IMR-90 (cell line): ENCODE data around the gene RTEL1. TPM values are rescaled to one million over a fixed set of nuclear protein-coding genes. Genes with fewer than 3 reads are reported as not detected.

Source experiments
- ATAC-seq: fragments of 200-7000 bp; cut with Tn5 transposase; 2 replicates; pipeline ENCODE4 v1.9.1; 2020; ENCODE audit warnings: low read depth, mild to moderate bottlenecking, moderate library complexity
- BruUV-seq: library from RNA; stranded (reverse); fragments of 400-500 nt; replicated peaks from 2 replicates; lab custom pipeline; 2021; lab: Mats Ljungman, UMichigan
- CTCF ChIA-PET: fragments of 300-600 bp; formaldehyde crosslinking; extraction: SDS; loops from one replicate; lab custom pipeline; 2021; ENCODE audit warnings: antibody characterized with exemption; lab: Yijun Ruan, JAX
- POLR2A ChIA-PET: fragments of 300-600 bp; sonication (Branson Sonifier 250); formaldehyde crosslinking; loops from one replicate; lab custom pipeline; 2022; ENCODE audit warnings: antibody characterized with exemption; ENCODE audit not compliant: unreplicated experiment; lab: Charles Lee
- DNase-seq: peaks from one replicate; pipeline ENCODE4 v3.0.0; 2013
- H2AFZ ChIP-seq: replicated peaks from 2 replicates; pipeline ENCODE3; 2013; ENCODE audit warnings: low read length, mild to moderate bottlenecking; ENCODE audit not compliant: poor library complexity
- H2AK5ac ChIP-seq: 2 replicates; pipeline ENCODE4 v1.6.1; 2013; ENCODE audit warnings: low read depth, low read length, inconsistent platforms
- H2AK9ac ChIP-seq: replicated peaks from 2 replicates; pipeline ENCODE3; 2013; ENCODE audit warnings: mild to moderate bottlenecking, low read depth, low read length, moderate library complexity; ENCODE audit not compliant: poor library complexity
- H2BK120ac ChIP-seq: 2 replicates; pipeline ENCODE4 v1.6.1; 2013; ENCODE audit warnings: low read depth, low read length, inconsistent platforms
- H2BK15ac ChIP-seq: 3 replicates; pipeline ENCODE4 v1.6.1; 2013; ENCODE audit warnings: low read depth, low read length, inconsistent platforms
- H2BK20ac ChIP-seq: 2 replicates; pipeline ENCODE4 v1.6.1; 2013; ENCODE audit warnings: low read depth, mild to moderate bottlenecking, inconsistent platforms, low read length, moderate library complexity
- H2BK5ac ChIP-seq: 2 replicates; pipeline ENCODE4 v1.6.1; 2013; ENCODE audit warnings: mild to moderate bottlenecking, low read depth, low read length, inconsistent platforms; ENCODE audit not compliant: poor library complexity, severe bottlenecking
- H3K14ac ChIP-seq: replicated peaks from 2 replicates; pipeline ENCODE4 v1.6.1; 2013; ENCODE audit warnings: low read depth, low read length, inconsistent platforms
- H3K18ac ChIP-seq: 2 replicates; pipeline ENCODE4 v1.6.1; 2013; ENCODE audit warnings: low read depth, low read length, control low read depth
- H3K23ac ChIP-seq: 2 replicates; pipeline ENCODE4 v1.6.1; 2013; ENCODE audit warnings: low read depth, low read length, inconsistent platforms
- H3K27ac ChIP-seq: 2 replicates; pipeline ENCODE4 v1.5.1; 2013; ENCODE audit warnings: mild to moderate bottlenecking, control low read depth, low read length; ENCODE audit not compliant: insufficient read depth
- H3K27me3 ChIP-seq: 2 replicates; pipeline ENCODE4 v1.6.1; 2013; ENCODE audit warnings: low read length; ENCODE audit not compliant: control insufficient read depth, insufficient read depth
- H3K36me3 ChIP-seq: 2 replicates; pipeline ENCODE4 v1.6.1; 2013; ENCODE audit warnings: low read length, mixed read lengths; ENCODE audit not compliant: control insufficient read depth, insufficient read depth
- H3K4ac ChIP-seq: 2 replicates; pipeline ENCODE4 v1.6.1; 2013; ENCODE audit warnings: low read depth, low read length, inconsistent platforms
- H3K4me1 ChIP-seq: 2 replicates; pipeline ENCODE4 v1.6.1; 2013; ENCODE audit warnings: low read length, mixed read lengths; ENCODE audit not compliant: control insufficient read depth, insufficient read depth
- H3K4me2 ChIP-seq: 2 replicates; pipeline ENCODE4 v1.6.1; 2013; ENCODE audit warnings: low read depth, mild to moderate bottlenecking, control low read depth, low read length, moderate library complexity
- H3K4me3 ChIP-seq: 2 replicates; pipeline ENCODE4 v1.5.1; 2013; ENCODE audit warnings: low read depth, mild to moderate bottlenecking, control low read depth, low read length, moderate library complexity; ENCODE audit not compliant: insufficient read depth
- H3K56ac ChIP-seq: 2 replicates; pipeline ENCODE4 v1.6.1; 2013; ENCODE audit warnings: low read length, inconsistent platforms; ENCODE audit not compliant: insufficient read depth; ENCODE audit errors: extremely low read depth
- H3K79me1 ChIP-seq, 2 experiments: 2 replicates each; pipeline ENCODE4 v1.6.1; 2013; ENCODE audit warnings: low read length in 2 of 2, inconsistent platforms in 1 of 2, low read depth in 1 of 2
- H3K9ac ChIP-seq: 2 replicates; pipeline ENCODE4 v1.6.1; 2013; ENCODE audit warnings: low read depth, low read length, control low read depth
- H3K9me1 ChIP-seq: 2 replicates; pipeline ENCODE4 v1.6.1; 2013; ENCODE audit warnings: low read length, inconsistent platforms; ENCODE audit not compliant: insufficient read depth
- H3K9me3 ChIP-seq: 2 replicates; pipeline ENCODE4 v1.6.1; 2013; ENCODE audit warnings: low read length; ENCODE audit not compliant: control insufficient read depth, insufficient read depth
- H4K20me1 ChIP-seq: 2 replicates; pipeline ENCODE4 v1.6.1; 2013; ENCODE audit warnings: low read length, inconsistent platforms; ENCODE audit not compliant: insufficient read depth
- H4K5ac ChIP-seq: 2 replicates; pipeline ENCODE4 v1.6.1; 2013; ENCODE audit warnings: mild to moderate bottlenecking, low read depth, low read length, control low read depth
- H4K8ac ChIP-seq, 2 experiments: 2 replicates each; pipeline ENCODE4 v1.6.1; 2013; ENCODE audit warnings: low read depth in 2 of 2, low read length in 2 of 2, control low read depth in 1 of 2, inconsistent platforms in 1 of 2
- H4K91ac ChIP-seq: 2 replicates; pipeline ENCODE4 v1.6.1; 2013; ENCODE audit warnings: low read depth, low read length, inconsistent platforms; ENCODE audit not compliant: insufficient read depth
- BHLHE40 ChIP-seq: fragments of 150-350 bp; IDR thresholded peaks from 2 replicates; pipeline ENCODE4 v1.6.1; 2016; ENCODE audit warnings: mild to moderate bottlenecking, low read depth, low read length
- CEBPB ChIP-seq: IDR thresholded peaks from 2 replicates; pipeline ENCODE4 v1.6.1; 2012; ENCODE audit warnings: low read depth, low read length, improper control_type of control experiment
- CHD1 ChIP-seq: IDR thresholded peaks from 2 replicates; pipeline ENCODE4 v1.6.1; 2012; ENCODE audit warnings: low read depth, low read length, improper control_type of control experiment
- CTCF ChIP-seq: conservative IDR thresholded peaks from 2 replicates; pipeline ENCODE4 v1.5.1; 2012; ENCODE audit warnings: mild to moderate bottlenecking, low read depth, low read length, improper control_type of control experiment
- ELK1 ChIP-seq: fragments of 150-350 bp; IDR thresholded peaks from 2 replicates; pipeline ENCODE4 v1.6.1; 2016; ENCODE audit warnings: low read depth, mild to moderate bottlenecking, low read length, moderate library complexity, borderline replicate concordance
- FOS ChIP-seq: fragments of 150-350 bp; IDR thresholded peaks from 2 replicates; pipeline ENCODE4 v1.6.1; 2016; ENCODE audit warnings: low read depth, low read length
- MAFK ChIP-seq: IDR thresholded peaks from 2 replicates; pipeline ENCODE4 v1.6.1; 2012; ENCODE audit warnings: low read depth, low read length, improper control_type of control experiment
- MAZ ChIP-seq: IDR thresholded peaks from 2 replicates; pipeline ENCODE4 v1.6.1; 2012; ENCODE audit warnings: low read depth, mild to moderate bottlenecking, low read length, improper control_type of control experiment, moderate library complexity, borderline replicate concordance
- MXI1 ChIP-seq: IDR thresholded peaks from 2 replicates; pipeline ENCODE4 v1.6.1; 2012; ENCODE audit warnings: low read depth, mild to moderate bottlenecking, low read length, moderate library complexity, borderline replicate concordance
- NFE2L2 ChIP-seq: fragments of 150-350 bp; IDR thresholded peaks from 2 replicates; pipeline ENCODE4 v1.6.1; 2016; ENCODE audit warnings: low read depth, mild to moderate bottlenecking, low read length
- POLR2A ChIP-seq: IDR thresholded peaks from 2 replicates; pipeline ENCODE4 v1.6.1; 2012; ENCODE audit warnings: mild to moderate bottlenecking, low read depth, low read length
- RAD21 ChIP-seq: IDR thresholded peaks from 2 replicates; pipeline ENCODE4 v1.6.1; 2012; ENCODE audit warnings: low read length, improper control_type of control experiment
- RCOR1 ChIP-seq: IDR thresholded peaks from 2 replicates; pipeline ENCODE4 v1.6.1; 2012; ENCODE audit warnings: mild to moderate bottlenecking, low read length, improper control_type of control experiment; ENCODE audit not compliant: insufficient replicate concordance
- RFX5 ChIP-seq: IDR thresholded peaks from 2 replicates; pipeline ENCODE4 v1.8.0; 2012; ENCODE audit warnings: low read depth, mild to moderate bottlenecking, low read length, moderate library complexity
- USF2 ChIP-seq: fragments of 150-350 bp; IDR thresholded peaks from 2 replicates; pipeline ENCODE4 v1.6.1; 2017; ENCODE audit warnings: mild to moderate bottlenecking, antibody characterized with exemption, low read length, low read depth
- WGBS, 2 experiments: methylation state at CpG; one replicate each; pipeline versions ENCODE4 v1.1.5 to v1.1.7; 2013; ENCODE audit warnings: missing lambda C conversion rate in 2 of 2; ENCODE audit not compliant: insufficient read length in 1 of 2; ENCODE audit errors: extremely low coverage in 2 of 2; 5-methylcytosine and 5-hydroxymethylcytosine counted together
- dilution Hi-C: fragments of 300-500 bp; cut with HindIII; formaldehyde crosslinking; loops from one replicate; pipeline ENCODE4 v1.14.3; 2018; ENCODE audit warnings: low sequenced_read_pairs; ENCODE audit not compliant: unreplicated experiment
- in situ Hi-C: fragments of 300-500 bp; cut with MboI; formaldehyde crosslinking; loops from 3 replicates; pipeline ENCODE4 v1.14.3; 2019; ENCODE audit warnings: low sequenced_read_pairs, inconsistent platforms, mixed read lengths
- intact Hi-C: fragments of 100-400 bp; cut with micrococcal nuclease; formaldehyde crosslinking; loops from 2 replicates; pipeline ENCODE4 v1.10.0; 2022
- polyA plus RNA-seq, 3 experiments: library from polyadenylated mRNA; depleted of rRNA; stranded (reverse); fragments of >200 nt; gene quantifications; 2 replicates each; pipeline ENCODE4 v1.2.3, GENCODE V29; 2012; ENCODE audit warnings: low replicate concordance in 1 of 3
- total RNA-seq: library from RNA; depleted of rRNA; stranded (reverse); fragments of >200 nt; gene quantifications from 2 replicates; pipeline ENCODE4 v1.2.3, GENCODE V29; 2012

RTEL1 gene
- total and polyA plus RNA-seq, 2 of the 4 experiments (the other 2 are of a cell fraction): 14.7 to 18.8 TPM

- H3K27ac ChIP-seq: no peak overlapping the region
- H2AK5ac ChIP-seq: no peak overlapping the region; the same call in 1 of the 2 replicates
- no peak overlapping the region for H3K9ac ChIP-seq
- H4K20me1 ChIP-seq: no peaks in the 10 kb centered on the region
- H3K36me3 ChIP-seq: peaks cover 9% of the 10 kb centered on the region; the same call in 1 of the 2 replicates
- H2AFZ ChIP-seq: peak overlapping the region; percentile 32
- H3K14ac ChIP-seq: no peak overlapping the region
- H3K4me2 ChIP-seq: no peak overlapping the region
- no TSS peak for BruUV-seq
- H3K56ac ChIP-seq: no peak overlapping the region
- H3K27me3 ChIP-seq: no peaks in the 10 kb centered on the region
- H2BK15ac ChIP-seq: no peak overlapping the region
- dilution Hi-C loops (no loop called here), intact Hi-C loops (no loop called here), in situ Hi-C loops (no loop called here)
- no peak overlapping the region for H2BK20ac ChIP-seq
- DNase-seq: no peak
- no peak overlapping the region for H3K4me3 ChIP-seq
- peaks cover 0 to 13% of the 10 kb centered on the region in 2 experiments; a peak in 2 of 4 replicates for H3K79me1 ChIP-seq
- H3K4ac ChIP-seq: no peak overlapping the region; the same call in 1 of the 2 replicates
- peaks cover 2% of the 10 kb centered on the region; the same call in 1 of the 2 replicates for H3K9me1 ChIP-seq
- H3K9me3 ChIP-seq: no peaks in the 10 kb centered on the region
- H4K8ac ChIP-seq: no peak overlapping the region
- ChIA-PET POLR2A (no interaction called here), CTCF (interaction anchor here (0.6 kb wide), 1 partner anchor 135 kb away, joined by 7 read pairs; no protein-coding TSS in a partner anchor)
- WGBS, 2 experiments: 90% methylated on average over 12 of the region's 21 CpGs; no CpG with 5 or more reads in 1 of the 2 experiments
- peaks cover 8% of the 10 kb centered on the region for H3K4me1 ChIP-seq
- H3K18ac ChIP-seq: no peak overlapping the region
- H2BK120ac ChIP-seq: no peak overlapping the region
- no peak overlapping the region for H2BK5ac ChIP-seq
- H3K23ac ChIP-seq: no peak overlapping the region
- no peak for ATAC-seq
- no peak overlapping the region for H4K5ac ChIP-seq
- peak overlapping the region; percentile 76 for H2AK9ac ChIP-seq
- H4K91ac ChIP-seq: no peak overlapping the region
- TF ChIP-seq RFX5 (no peak), POLR2A (no peak), CHD1 (no peak), NFE2L2 (no peak), MAZ (no peak), MXI1 (no peak), ELK1 (no peak), MAFK (no peak), FOS (no peak), CTCF (no peak), CEBPB (no peak), RCOR1 (no peak), USF2 (no peak), RAD21 (no peak), BHLHE40 (no peak)
These were observed 33.8 kb downstream of the RTEL1 start for GRCh38 chr20:63691711-63692435.
